ENCODE results near the gene ATP5F1D.

The ATP5F1D gene

DNA sequence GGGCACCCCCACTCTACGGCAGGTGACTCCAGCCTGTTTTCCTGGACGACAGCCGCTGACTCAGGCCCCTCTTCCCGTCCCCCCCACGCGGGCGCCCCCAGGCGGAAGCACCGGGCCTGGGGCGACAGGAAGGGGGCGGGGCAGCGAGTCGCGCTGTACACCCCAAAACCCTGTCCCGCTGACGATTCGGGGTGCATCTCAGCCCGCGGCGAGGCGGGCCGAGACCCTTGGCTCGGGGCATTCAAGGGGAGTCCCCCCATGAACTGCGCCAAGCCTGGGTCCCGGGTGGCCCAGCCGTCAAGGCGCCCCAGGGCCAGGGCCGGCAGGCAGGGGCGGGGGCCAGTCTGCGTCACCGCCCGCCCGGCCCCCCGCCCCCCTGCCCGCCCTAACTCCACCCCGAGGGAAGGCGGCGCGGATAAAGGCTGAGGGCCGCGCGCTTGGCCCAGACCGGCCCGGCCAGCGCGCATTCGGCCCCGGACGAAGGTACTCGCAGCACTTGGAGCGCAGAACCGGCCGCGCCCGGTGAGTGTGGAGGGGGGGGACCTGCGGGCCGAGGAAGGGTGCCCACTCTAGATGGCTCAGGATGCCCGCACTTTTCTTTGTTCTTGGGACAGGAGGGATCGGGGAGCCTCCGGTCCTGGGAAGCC is 6.7 kb downstream of the ATP5F1D start, which contains the start of gene MIDN:
TSS of gene MIDN (plus strand) at position 445 of the 647 bp plus-strand sequence. CDS start 1,714 bp downstream, outside the sequence.
- DNase-seq (ENCODE audit: low read depth), result no peak

DNA sequence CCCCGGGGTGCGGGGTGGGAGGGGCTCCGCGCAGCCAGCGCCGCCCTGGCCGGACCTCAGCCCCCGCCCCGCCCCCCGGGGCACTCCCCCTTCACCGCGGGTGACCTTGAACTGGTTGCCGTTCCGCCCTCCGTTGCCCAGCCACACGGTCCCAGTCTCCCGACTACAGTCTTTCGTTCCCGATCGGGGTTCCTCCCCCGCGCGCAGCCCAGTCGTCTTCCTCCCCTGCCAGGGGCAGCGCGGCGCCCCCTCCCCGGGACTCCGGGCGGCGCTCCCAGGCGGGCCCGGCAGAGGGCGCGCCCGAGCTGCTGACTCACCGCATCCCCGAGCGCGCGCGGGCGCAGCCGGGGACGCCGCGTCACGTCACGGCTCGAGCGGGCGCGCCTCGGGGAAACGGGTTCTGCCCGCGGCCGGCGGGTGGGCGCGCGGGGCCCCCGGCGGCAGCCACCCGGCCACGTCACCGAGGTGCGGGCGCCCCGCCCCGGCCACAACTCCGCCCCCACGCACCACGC is 7.3 kb downstream of the ATP5F1D start:
- DNase-seq (ENCODE audit: low read depth), result peak; percentile 59

DNA sequence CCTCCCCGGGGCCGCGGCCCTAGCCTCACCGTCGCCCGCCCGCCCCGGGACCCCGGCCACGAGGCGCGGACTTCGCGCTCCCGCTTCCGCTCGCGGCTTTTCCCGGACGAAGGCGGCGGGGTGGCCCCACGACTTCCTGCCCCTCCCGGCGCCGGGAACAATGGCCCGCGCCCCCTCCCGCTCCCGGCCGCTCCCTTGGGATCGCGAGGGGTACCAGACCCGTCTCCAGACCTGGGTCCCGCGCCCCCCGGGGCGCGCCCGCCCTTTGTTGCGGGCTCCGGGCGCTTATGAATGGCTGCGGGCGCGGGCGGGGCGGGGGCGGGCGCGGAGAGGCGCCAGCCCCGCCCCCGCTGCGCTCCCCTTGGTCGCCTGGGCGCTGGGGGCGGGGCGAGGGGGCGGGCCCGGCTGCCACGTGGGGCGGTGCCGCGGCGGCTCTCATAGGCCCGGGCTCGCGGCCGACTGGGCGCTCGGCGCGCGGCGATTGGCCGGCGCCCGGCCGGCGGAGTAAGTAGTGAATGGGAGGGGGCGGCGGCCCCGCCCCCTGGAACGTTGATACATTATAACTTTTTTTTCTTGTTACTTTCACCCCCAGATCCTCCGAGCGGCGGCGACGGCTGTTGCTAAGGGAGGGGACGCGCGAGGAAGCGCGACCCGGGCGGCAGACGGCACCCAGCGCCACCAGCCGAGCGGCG is 7.9 kb downstream of the ATP5F1D start:
- peak; percentile 78 for DNase-seq (ENCODE audit: low read depth)

DNA sequence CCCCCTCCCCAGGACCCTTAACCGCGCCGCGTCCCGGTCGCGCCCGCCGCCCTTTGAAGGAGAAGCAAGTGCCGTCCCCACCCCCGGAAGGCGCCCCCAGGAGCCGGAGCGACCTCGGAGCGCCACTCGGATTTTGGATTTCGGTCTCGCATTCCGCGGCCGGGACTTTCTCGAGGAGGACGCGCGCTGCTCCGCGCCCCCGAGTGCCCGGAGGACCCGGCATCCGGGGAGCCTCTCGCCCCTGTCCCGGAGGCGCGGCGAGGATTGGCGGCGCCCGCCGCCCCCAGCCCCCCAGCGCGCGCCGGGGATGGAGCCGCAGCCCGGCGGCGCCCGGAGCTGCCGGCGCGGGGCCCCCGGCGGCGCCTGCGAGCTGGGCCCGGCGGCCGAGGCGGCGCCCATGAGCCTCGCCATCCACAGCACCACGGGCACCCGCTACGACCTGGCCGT is 8.5 kb downstream of the ATP5F1D start:
- DNase-seq (ENCODE audit: low read depth), result no peak

DNA sequence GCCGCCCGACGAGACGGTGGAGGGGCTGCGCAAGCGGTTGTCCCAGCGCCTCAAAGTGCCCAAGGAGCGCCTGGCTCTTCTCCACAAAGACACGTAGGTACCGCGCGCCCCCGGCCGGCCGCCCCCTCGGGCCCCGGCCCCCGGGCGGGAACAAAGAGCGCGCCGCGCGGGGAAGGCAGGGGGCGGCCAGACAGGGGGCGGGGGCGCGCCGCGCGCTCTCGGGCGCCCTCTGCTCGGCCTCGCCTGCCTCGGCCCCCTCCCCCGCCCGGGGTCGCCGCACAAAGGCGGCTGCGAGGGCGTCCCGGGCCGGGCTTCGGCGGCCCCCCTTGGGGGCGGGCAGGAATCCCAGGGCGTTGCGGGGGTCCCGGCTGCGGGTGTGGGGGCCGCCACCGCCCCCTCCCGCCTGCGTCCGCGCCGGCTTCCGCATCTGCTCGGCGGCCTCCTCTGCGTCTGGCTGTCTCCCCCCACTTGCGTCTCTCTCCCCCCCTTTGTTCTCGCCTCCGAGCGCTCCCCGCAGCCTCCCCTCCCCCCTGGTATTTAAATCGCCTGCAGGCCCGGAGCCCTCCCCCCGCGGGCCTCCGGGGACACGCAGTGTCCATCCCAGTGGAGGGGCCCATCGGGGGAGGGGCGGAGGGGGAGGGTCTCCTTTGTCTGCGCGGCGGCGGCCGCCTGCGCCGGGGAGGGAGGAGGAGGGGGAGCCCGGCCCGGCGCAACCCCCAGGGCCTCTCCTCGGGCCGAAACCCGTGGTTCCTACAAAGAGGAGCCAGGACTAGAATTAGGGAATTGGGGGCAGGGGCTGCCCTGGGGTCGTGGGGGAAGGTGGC is 9.1 kb downstream of the ATP5F1D start:
- no peak for DNase-seq (ENCODE audit: low read depth)

DNA sequence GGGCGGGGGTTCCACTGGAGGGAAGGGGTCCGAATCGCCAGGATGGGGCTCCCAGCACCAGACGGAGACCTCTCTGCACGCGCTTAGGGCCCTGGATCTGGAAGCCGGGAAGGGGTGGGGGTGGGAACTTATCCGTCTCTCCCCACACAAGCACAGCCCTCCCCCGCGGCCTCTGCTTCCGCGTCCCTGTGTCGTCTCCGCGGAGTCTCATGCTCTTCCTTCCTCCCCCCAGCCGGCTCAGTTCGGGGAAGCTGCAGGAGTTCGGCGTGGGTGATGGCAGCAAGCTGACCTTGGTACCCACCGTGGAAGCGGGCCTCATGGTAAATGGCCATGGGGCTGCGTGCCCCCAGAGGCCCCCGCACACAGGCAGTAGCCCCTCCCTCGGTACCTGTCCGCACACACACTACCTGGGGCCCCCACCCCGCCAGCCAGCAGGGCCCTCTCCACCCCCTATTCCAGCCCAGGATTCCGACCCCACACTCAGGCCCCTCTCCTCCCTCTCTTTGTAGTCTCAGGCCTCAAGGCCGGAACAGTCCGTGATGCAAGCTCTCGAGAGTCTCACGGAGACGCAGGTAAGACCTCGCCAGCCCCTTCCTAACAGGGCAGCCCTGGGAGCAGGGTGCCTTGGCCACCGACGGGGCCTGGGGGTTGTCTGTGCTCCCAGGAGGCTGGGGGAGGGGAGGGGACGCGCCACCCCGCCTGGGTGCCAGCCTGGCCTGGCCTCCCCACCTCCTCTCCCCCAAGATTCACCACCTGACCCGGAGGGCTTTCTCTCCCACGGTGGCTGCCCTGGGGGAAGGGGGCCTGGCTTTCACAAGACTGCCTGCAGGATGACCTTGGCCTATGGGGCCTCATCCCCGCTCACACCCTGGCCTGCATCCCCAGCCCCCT is 10.0 kb downstream of the ATP5F1D start:
- no peak for DNase-seq (ENCODE audit: low read depth)

DNA sequence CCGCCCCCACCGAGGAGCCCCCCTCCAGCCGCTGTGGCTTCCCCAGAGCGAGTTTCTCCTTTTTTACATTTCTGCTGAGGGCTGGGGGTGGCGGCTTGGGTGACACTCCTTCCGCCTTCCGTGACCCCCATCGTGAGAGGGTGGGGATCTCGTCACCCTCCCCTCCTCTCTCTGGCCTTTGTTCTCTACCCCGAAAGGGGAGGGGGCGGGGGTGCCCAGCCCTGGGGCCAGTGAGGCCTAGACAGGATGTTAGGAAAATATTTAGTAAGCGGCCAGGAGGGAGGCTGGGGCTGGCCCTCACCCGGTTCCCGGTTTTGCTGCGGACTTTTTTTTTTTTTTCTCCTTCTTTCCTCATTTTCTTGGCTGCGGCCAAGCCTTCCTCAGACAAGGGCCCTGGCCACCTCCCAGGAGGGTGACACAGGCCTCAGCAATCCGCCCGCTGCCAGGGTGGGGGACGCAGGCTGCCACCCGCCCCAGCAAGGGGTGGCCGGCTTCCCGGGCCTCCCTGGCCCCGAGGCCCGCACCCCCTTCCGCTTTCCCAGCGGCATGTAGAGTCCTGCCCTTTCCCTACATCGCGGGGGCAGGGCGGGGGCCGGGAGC is 10.8 kb downstream of the ATP5F1D start:
- DNase-seq (ENCODE audit: low read depth), result no peak

DNA sequence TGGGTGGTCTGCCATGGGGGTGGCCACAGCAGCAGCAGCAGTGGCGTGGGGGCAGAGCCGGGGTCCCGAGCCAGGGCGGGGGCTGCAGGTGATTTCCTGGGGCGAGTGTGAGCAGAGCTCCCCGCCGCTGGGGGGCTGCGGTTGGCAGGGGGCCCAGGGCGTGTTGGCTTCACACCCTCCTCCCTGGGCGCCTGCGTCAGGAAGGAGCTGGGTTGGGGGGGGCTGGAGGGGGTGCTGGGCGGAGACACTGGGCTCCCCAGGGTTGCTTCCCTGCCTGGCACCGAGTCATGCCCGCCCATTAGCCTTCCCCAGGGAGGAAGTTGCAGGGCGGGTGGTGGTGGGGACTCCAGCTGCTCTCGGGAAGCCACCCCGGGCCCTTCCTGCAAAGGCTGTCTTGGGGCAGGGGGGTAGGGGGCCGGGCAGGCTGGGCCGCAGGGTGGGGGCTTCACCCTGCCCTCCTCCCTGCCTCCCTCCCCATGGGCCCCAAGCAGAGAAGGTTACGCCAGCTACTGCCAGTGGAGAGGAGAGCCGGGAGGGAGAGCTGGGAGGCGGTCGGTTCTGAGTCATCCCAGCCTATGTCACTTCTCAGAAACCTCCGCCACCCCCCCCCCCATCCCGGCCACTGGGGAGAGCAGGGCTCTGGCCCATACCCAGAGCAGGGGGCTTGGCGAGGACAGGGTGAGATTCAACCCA is 11.4 kb downstream of the ATP5F1D start:
- no peak for DNase-seq (ENCODE audit: low read depth)

DNA sequence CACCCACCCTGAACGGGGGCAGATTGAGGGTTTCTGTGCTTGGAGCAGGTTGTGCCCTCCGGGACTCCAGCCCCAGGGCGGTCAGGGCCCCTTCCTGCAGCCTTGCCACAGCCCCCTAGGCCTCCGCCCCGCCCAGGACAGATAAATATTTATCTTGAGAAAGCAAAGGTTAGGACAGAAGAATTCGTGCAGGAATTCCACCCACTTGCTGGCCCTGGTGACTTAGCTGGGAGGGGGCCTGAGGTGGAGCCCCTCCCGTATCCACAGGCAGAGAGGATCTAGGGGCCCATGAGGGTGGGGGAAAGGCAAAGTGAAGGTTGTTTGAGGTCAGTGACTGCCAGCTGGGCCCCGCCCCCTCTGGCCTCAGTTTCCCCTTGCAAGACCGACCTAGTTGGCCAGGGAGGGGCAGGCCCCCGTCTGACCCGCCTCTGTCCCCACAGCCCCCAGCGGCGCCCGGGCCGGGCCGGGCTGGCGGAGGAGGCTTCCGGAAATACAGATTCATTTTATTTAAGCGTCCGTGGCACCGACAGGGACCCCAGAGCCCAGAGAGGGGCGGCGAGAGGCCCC is 12.0 kb downstream of the ATP5F1D start:
- no peak for DNase-seq (ENCODE audit: low read depth)

DNA sequence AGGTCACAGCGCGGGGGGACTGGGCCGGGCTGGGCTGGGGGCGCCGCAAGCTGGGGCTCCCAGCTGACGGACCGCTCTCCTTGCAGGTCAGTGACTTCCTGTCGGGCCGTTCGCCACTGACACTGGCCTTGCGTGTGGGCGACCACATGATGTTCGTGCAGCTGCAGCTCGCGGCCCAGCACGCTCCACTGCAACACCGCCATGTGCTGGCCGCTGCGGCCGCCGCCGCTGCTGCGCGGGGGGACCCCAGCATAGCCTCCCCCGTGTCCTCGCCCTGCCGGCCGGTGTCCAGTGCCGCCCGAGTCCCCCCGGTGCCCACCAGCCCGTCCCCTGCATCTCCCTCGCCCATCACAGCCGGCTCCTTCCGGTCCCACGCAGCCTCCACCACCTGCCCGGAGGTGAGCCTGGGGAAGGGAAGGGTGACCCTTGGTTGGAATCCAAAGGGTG is 12.6 kb downstream of the ATP5F1D start:
- DNase-seq (ENCODE audit: low read depth), result no peak

DNA sequence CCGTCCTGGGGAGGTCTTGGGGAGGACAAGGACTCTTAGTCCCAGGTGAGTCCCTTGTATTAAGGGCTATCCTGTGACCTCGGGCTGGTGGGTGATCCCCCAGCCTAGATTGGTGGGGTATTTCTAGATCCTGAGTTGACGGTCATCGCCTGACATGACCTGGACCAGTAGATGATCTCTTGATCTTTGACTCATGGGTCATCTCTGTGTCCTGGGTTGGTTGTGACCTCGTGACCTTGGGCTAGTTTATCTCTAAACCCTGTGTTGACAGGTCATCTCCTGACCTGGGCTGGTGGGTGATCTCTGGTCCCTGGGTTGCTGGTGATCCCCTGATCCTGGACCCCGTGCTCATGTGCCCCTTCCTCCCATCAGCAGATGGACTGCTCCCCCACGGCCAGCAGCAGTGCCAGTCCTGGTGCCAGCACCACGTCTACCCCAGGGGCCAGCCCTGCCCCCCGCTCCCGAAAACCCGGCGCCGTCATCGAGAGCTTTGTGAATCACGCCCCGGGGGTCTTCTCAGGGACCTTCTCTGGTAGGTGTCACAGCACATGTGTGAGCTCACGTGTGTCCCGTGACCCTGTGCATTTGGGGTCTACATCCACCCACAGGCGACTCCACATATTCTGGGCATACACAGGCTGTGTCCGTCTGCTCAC is 13.1 kb downstream of the ATP5F1D start:
- DNase-seq (ENCODE audit: low read depth), result no peak

DNA sequence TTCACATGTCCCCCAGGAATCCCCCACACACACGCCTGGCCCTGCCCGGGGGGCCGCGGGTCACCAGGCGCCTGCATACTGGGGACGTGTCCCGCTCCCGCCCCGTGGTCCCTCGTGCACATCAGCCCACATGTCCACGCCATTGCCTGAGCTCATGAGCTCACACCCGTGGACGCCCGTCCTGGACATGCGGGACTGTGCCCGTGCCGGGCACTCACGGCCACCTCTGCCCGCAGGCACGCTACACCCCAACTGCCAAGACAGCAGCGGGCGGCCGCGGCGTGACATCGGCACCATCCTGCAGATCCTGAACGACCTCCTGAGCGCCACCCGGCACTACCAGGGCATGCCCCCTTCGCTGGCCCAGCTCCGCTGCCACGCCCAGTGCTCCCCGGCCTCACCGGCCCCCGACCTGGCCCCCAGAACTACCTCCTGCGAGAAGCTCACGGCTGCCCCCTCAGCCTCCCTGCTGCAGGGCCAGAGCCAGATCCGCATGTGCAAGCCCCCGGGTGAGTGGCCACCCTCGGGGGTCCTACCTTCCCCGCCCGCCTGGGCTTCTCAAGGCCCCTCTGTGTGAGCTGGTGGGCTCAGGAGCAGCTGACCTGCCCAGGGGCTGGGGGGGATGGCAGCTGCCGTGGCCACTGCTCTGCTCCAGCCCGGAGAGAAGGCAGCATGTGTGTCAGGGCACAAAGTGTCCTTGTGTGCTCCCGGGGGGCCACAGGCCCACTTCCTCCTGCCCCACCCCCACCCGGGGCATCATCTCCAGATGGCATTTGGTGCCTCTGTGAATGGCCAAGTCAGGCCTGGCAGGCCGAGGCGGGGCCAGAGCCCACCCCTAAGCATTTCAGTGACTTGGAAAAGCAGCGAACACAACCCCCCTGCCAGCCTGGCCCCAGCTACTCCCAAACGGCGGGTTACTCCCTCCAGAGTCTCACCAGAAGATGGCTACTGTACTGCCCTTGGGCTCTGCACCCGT is 13.9 kb downstream of the ATP5F1D start:
- no peak for DNase-seq (ENCODE audit: low read depth)

DNA sequence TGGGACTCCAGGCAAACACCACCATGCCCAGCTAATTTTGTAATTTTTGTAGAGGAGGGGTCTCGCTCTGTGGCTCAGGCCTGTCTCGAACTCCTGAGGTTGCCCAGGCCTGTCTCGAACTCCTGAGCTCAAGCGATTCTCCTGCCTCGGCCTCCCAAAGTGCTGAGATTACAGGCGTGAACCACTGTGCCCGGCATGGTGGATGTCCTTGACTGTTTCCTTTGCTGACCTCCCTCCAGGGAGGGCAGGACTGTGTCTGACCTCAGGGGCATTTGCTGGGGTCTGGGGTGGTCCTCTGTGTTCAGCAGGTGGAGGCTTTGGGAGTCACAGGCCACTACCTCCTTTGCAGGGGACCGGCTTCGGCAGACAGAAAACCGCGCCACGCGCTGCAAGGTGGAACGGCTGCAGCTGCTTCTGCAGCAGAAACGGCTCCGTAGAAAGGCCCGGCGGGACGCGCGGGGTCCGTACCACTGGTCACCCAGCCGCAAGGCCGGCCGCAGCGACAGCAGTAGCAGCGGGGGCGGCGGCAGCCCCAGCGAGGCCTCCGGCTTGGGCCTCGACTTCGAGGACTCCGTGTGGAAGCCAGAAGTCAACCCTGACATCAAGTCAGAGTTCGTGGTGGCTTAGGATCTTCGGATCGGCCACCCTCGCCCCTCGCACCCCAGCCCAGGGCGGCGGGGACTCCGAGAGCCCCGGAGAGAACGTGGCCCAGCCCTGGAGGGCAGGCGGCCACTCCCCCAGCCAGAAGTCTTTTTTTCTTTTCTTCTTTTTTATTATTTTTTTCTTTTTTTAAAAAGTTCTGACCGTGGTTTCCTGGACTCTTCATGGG is 15.3 kb downstream of the ATP5F1D start:
- DNase-seq (ENCODE audit: low read depth), result no peak

DNA sequence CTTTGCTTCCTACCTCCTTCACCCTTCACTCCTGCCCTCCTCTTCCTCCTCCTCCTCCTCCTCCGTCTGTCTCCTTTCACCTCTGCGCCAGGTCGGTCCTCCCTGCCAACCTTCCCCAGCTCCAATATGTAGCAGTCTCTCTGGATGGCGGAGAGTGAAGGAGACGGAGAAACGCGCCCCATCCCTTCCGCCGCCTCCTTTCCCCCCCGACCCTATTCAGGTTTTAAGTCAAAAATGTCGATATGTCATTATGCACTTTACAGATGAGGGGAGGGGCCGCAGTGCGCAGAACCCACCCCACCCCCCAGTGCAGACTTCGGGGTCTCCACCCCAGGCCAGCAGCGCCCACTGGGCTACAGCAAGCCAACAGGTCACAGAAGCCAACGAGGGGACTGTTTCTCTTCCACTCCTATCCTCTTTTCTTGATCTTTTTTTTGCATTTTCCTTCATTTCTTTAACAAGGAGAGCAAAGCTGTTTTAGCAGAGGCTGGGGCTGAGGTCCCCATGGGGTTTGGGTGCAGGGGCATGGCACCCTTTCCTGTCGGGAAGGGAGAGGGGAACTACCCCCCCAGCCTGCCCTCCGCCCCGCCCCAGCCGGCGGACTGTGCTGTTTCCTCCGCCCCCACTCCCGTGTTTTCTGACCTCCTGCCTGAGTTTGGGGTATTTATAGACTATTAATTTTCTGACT is 16.1 kb downstream of the ATP5F1D start:
- no peak for DNase-seq (ENCODE audit: low read depth)

DNA sequence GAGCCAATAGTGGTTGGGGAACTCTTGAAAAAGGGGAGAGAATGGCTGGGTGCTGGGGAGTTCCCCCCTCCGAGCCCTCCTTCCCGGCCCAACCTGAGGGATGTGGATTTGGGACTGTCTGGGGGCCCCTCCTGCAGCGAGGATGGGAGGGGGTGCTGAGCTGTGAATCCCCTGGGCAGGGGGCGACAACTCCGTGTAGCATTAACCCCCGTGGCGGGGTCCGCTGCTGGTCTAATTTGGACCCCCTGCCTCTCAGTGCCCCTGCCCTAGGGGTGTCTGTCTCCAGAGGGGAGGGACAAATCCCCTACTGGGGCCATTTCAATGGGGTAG is 16.6 kb downstream of the ATP5F1D start:
- DNase-seq (ENCODE audit: low read depth), result no peak

DNA sequence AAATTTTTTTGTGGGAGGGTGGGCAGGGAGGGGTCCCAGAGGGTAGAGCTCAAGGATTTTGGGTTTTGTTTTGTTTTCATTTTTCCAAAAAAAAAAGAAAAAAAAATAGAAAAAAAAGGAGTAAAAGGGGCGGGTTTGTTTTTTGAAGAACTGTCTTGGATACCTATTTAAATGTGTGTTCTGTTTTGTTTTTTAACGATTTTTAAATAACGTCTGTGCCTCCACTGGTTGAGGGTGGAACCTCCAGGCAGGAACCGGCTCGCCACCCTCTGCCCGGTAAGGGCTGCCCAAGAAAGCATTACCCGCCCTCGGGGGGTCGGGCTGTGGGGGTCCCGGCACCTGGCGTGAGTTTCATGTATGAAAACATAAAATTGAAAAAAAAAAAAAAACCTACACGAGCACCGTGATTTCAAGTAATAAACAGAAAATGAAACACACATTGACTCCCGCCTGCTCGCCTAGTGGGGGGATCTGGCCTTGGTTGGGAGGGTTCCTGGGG is 17.2 kb downstream of the ATP5F1D start:
- no peak for DNase-seq (ENCODE audit: low read depth)

All from stimulated activated CD8-positive, alpha-beta memory T cell treated with anti-CD3 and anti-CD28 coated beads, Interleukin-15, amount 100 ng/mL, for 1 hour (primary cell).